BLaER1 (cell line): Measurements from ENCODE around the gene PAK6.

Source experiments
- H3K27ac ChIP-seq: shearing (Covaris generic); formaldehyde crosslinking; 2 replicates; pipeline ENCODE4 v1.8.1; 2022
- H3K27me3 ChIP-seq: shearing (Covaris generic); formaldehyde crosslinking; 2 replicates; pipeline ENCODE4 v1.8.1; 2022
- H3K36me3 ChIP-seq: shearing (Covaris generic); formaldehyde crosslinking; 2 replicates; pipeline ENCODE4 v1.8.1; 2022
- H3K4me1 ChIP-seq: shearing (Covaris generic); formaldehyde crosslinking; 2 replicates; pipeline ENCODE4 v1.8.1; 2022
- H3K4me2 ChIP-seq: shearing (Covaris generic); formaldehyde crosslinking; 2 replicates; pipeline ENCODE4 v1.8.1; 2022
- H3K4me3 ChIP-seq: shearing (Covaris generic); formaldehyde crosslinking; 2 replicates; pipeline ENCODE4 v1.8.1; 2022
- H3K9ac ChIP-seq: shearing (Covaris generic); formaldehyde crosslinking; 2 replicates; pipeline ENCODE4 v1.8.1; 2022
- H3K9me3 ChIP-seq: shearing (Covaris generic); formaldehyde crosslinking; 2 replicates; pipeline ENCODE4 v1.8.1; 2022
- H4K20me1 ChIP-seq: shearing (Covaris generic); formaldehyde crosslinking; 2 replicates; pipeline ENCODE4 v1.8.1; 2022
- Cebpa-rat ChIP-seq: shearing (Covaris generic); IDR thresholded peaks from 2 replicates; pipeline ENCODE4 v1.8.1; 2022

Gene PAK6

GRCh38 chr15:40238532-40239403 lies at the start of gene PAK6:
PAK6 (plus strand) TSS chr15:40239063; CDS start chr15:40264786, 25,723 bp downstream.
- Histone ChIP-seq H3K4me3 (peak within 1 kb of the TSS; percentile 59), H3K4me1 (peaks cover 48% of the 10 kb centered on the region), H3K27ac (no peak within 1 kb of the TSS), H3K4me2 (peak within 1 kb of the TSS; percentile 91), H3K27me3 (peaks cover 7% of the 10 kb centered on the region; the same call in 1 of the 2 replicates), H3K9ac (peak within 1 kb of the TSS; percentile 35; the same call in 1 of the 2 replicates), H3K36me3 (peaks cover 1% of the 10 kb centered on the region; the same call in 1 of the 2 replicates), H3K9me3 (no peaks in the 10 kb centered on the region), H4K20me1 (no peaks in the 10 kb centered on the region)
- no peak for TF ChIP-seq Cebpa-rat

DNA sequence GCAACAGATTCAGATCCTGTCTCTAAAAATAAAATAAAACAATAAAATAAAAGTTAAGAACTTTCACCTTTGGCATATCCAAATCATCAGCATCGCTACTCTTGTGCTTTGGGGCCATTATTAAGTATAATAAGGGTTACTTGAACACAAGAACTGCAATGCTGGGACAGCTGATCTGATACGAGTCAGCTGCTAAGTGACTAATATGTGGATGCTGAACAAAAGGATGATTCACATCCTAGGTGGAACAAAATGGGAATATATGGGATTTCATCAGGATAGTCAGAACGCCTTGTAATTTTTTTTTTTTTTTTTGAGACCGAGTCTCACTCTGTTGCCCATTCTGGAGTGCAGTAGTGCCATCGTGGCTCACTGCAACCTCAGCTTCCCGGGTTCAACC lies 48.3 kb upstream of the PAK6 start:
- Histone ChIP-seq H3K27ac (no peak overlapping the region), H3K9ac (no peak overlapping the region), H3K4me3 (no peak overlapping the region), H4K20me1 (peaks cover 7% of the 10 kb centered on the region; the same call in 1 of the 2 replicates), H3K36me3 (peaks cover 98% of the 10 kb centered on the region), H3K9me3 (no peaks in the 10 kb centered on the region), H3K27me3 (no peaks in the 10 kb centered on the region), H3K4me1 (peaks cover under 1% of the 10 kb centered on the region; the same call in 1 of the 2 replicates), H3K4me2 (no peak overlapping the region)
- no peak for TF ChIP-seq Cebpa-rat

GRCh38 chr15:40192942-40193341 lies 45.9 kb upstream of the PAK6 start:
- no peak overlapping the region for H3K9ac ChIP-seq
- peaks cover 98% of the 10 kb centered on the region for H3K36me3 ChIP-seq
- H3K27ac ChIP-seq: no peak overlapping the region
- no peak overlapping the region for H3K4me2 ChIP-seq
- H3K4me3 ChIP-seq: no peak overlapping the region
- peaks cover 6% of the 10 kb centered on the region; the same call in 1 of the 2 replicates for H3K4me1 ChIP-seq
- H4K20me1 ChIP-seq: peaks cover 7% of the 10 kb centered on the region; the same call in 1 of the 2 replicates
- H3K9me3 ChIP-seq: no peaks in the 10 kb centered on the region
- H3K27me3 ChIP-seq: no peaks in the 10 kb centered on the region
- no peak for TF ChIP-seq Cebpa-rat

DNA sequence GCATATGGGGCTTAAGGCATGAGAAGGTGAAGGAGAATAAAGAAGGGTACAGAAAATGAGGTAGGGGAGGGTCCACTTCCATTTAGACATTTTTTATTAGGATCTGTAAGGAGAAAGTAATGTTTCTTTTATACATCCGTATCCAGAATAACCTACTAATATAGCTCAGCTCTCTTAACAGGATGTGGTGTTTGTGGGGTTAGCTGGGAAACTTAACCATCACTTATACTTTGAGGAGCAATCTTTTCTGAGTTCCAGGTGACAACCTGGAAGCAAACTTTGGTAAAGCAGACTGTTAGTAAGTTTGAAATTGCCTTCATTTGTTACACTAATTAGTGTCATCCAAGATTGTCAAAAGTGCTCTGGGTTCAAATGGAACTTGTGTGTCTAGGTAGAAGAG lies 41.4 kb upstream of the PAK6 start:
- no peak overlapping the region for H3K4me3 ChIP-seq
- no peaks in the 10 kb centered on the region for H3K27me3 ChIP-seq
- no peaks in the 10 kb centered on the region for H3K9me3 ChIP-seq
- no peak overlapping the region for H3K4me2 ChIP-seq
- no peak overlapping the region for H3K27ac ChIP-seq
- H3K36me3 ChIP-seq: peaks cover 96% of the 10 kb centered on the region
- H3K4me1 ChIP-seq: peaks cover 6% of the 10 kb centered on the region; the same call in 1 of the 2 replicates
- H3K9ac ChIP-seq: no peak overlapping the region
- peaks cover 6% of the 10 kb centered on the region; the same call in 1 of the 2 replicates for H4K20me1 ChIP-seq
- TF ChIP-seq Cebpa-rat: no peak

DNA sequence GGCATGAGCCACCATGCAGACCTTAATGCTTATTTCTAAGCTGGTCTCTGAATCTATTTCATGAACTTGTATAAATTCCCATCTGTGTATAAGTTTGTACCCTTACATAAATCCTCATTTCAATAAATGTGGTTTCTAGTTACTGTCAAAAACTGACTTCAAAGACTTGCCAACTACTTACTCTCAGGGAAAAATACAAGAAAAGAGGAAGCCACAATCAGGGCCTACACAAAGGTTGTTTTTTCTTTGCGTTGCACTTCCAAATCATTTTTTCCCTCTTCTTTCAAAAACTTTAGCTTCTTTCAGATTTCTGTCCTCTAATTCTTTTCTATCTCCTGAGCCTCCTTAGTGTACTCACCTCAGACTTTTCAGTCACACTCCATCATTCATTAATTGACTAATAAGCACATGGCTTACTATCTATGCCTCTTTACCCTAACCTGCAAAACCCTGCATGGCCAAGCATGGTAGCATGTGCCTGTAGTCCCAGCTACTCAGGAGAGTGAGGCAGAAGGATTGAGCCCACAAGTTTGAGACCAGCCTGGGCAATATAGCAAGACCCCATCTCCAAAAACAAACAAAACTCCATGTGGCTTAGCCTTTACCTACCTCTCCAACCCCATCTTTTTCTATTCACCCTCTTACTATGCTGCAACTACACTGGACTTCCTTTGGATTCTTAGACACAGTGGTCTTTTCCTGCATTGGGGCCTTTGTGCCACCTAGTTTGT lies 40.3 kb upstream of the PAK6 start:
- no peak overlapping the region for H3K4me2 ChIP-seq
- peaks cover 6% of the 10 kb centered on the region; the same call in 1 of the 2 replicates for H3K4me1 ChIP-seq
- H3K9me3 ChIP-seq: no peaks in the 10 kb centered on the region
- H3K36me3 ChIP-seq: peaks cover 94% of the 10 kb centered on the region
- no peaks in the 10 kb centered on the region for H3K27me3 ChIP-seq
- H3K9ac ChIP-seq: no peak overlapping the region
- no peak overlapping the region for H3K27ac ChIP-seq
- no peak overlapping the region for H3K4me3 ChIP-seq
- no peak for TF ChIP-seq Cebpa-rat
- H4K20me1 ChIP-seq: no peaks in the 10 kb centered on the region; the same call in 1 of the 2 replicates

- H3K4me2 ChIP-seq: no peak overlapping the region
- peaks cover 92% of the 10 kb centered on the region for H3K36me3 ChIP-seq
- H3K4me1 ChIP-seq: no peaks in the 10 kb centered on the region
- no peak overlapping the region for H3K27ac ChIP-seq
- H4K20me1 ChIP-seq: no peaks in the 10 kb centered on the region
- H3K9ac ChIP-seq: no peak overlapping the region
- TF ChIP-seq Cebpa-rat: no peak
- no peaks in the 10 kb centered on the region for H3K27me3 ChIP-seq
- H3K9me3 ChIP-seq: no peaks in the 10 kb centered on the region
- no peak overlapping the region for H3K4me3 ChIP-seq
Observed at GRCh38 chr15:40204100-40204499, 34.8 kb upstream of the PAK6 start.

- Histone ChIP-seq H4K20me1 (no peaks in the 10 kb centered on the region), H3K27me3 (no peaks in the 10 kb centered on the region), H3K9ac (no peak overlapping the region), H3K4me1 (no peaks in the 10 kb centered on the region), H3K36me3 (peaks cover 90% of the 10 kb centered on the region), H3K4me3 (no peak overlapping the region), H3K27ac (no peak overlapping the region), H3K4me2 (no peak overlapping the region), H3K9me3 (no peaks in the 10 kb centered on the region)
- no peak for TF ChIP-seq Cebpa-rat
Observed at GRCh38 chr15:40217166-40217824, 21.6 kb upstream of the PAK6 start.

- no peaks in the 10 kb centered on the region for H3K9me3 ChIP-seq
- H3K9ac ChIP-seq: no peak overlapping the region
- H3K4me3 ChIP-seq: no peak overlapping the region
- H3K27ac ChIP-seq: no peak overlapping the region
- no peak overlapping the region for H3K4me2 ChIP-seq
- H3K4me1 ChIP-seq: no peaks in the 10 kb centered on the region
- TF ChIP-seq Cebpa-rat: no peak
- no peaks in the 10 kb centered on the region for H4K20me1 ChIP-seq
- H3K27me3 ChIP-seq: no peaks in the 10 kb centered on the region
- H3K36me3 ChIP-seq: peaks cover 91% of the 10 kb centered on the region
Observed at GRCh38 chr15:40219801-40220200, 19.1 kb upstream of the PAK6 start.

- H3K4me3 ChIP-seq: no peak overlapping the region
- no peak overlapping the region for H3K4me2 ChIP-seq
- no peaks in the 10 kb centered on the region for H3K27me3 ChIP-seq
- no peak for TF ChIP-seq Cebpa-rat
- no peaks in the 10 kb centered on the region for H4K20me1 ChIP-seq
- no peak overlapping the region for H3K9ac ChIP-seq
- H3K27ac ChIP-seq: no peak overlapping the region
- no peaks in the 10 kb centered on the region for H3K4me1 ChIP-seq
- peaks cover 87% of the 10 kb centered on the region for H3K36me3 ChIP-seq
- no peaks in the 10 kb centered on the region for H3K9me3 ChIP-seq
Observed at GRCh38 chr15:40222131-40222530, 16.7 kb upstream of the PAK6 start.
